DND-41 (cell line): ENCODE data around the gene CSTB.

ENCODE experiments used
- EZH2 ChIP-seq: IDR thresholded peaks from 3 replicates; pipeline ENCODE4 v1.6.1; 2012; ENCODE audit warnings: borderline replicate concordance, low read depth, mild to moderate bottlenecking, moderate library complexity, low read length, inconsistent platforms; ENCODE audit not compliant: severe bottlenecking
- TF ChIP-seq, protein P1 (sequence below): IDR thresholded peaks from 2 replicates; pipeline ENCODE4 v1.5.1; 2012; ENCODE audit warnings: borderline replicate concordance, low read length, moderate library complexity, mild to moderate bottlenecking; ENCODE audit not compliant: poor library complexity, severe bottlenecking; ENCODE audit errors: extremely low read depth

DNA sequence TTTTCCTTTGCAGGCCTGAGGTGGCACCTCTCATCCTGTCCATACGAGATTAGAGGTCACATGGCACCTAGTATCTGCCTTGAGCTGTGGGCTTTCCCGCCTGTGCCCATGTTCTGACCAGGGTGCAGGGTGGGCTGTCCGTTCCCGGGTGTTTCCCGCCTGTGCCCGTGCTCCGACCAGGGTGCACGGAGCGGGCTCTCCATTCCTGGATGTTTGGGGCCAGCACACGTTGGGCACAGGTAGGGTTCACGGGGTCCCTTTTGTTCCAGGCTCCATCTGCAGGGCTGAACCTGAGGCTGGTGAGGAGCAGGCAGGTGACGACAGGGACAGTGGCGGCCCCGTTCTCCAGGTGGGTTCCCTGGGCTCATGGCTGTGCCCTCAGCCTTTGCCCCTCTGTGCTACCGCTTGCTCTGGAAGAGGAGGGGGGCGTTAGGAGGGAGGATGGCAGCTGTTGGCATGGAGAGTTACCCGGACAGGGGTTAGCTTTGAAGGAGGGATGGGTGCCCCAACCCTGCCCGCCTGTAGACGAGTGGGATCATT is 23.3 kb upstream of the CSTB start:
- TF ChIP-seq, protein P1, sequence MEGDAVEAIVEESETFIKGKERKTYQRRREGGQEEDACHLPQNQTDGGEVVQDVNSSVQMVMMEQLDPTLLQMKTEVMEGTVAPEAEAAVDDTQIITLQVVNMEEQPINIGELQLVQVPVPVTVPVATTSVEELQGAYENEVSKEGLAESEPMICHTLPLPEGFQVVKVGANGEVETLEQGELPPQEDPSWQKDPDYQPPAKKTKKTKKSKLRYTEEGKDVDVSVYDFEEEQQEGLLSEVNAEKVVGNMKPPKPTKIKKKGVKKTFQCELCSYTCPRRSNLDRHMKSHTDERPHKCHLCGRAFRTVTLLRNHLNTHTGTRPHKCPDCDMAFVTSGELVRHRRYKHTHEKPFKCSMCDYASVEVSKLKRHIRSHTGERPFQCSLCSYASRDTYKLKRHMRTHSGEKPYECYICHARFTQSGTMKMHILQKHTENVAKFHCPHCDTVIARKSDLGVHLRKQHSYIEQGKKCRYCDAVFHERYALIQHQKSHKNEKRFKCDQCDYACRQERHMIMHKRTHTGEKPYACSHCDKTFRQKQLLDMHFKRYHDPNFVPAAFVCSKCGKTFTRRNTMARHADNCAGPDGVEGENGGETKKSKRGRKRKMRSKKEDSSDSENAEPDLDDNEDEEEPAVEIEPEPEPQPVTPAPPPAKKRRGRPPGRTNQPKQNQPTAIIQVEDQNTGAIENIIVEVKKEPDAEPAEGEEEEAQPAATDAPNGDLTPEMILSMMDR, result no peak
- no peak for TF ChIP-seq EZH2
